ENCODE data around the gene EVX2. TPM values are rescaled to one million over a fixed set of nuclear protein-coding genes. Genes with fewer than 3 reads are reported as not detected.

EVX2 gene
- total RNA-seq, 1 donor from 2014 or later, result under 0.01 TPM

Other genes starting within 250 kb of the EVX2 start
- gene LNPK, start 81.7 kb downstream of the EVX2 start, total RNA-seq, result 45.4 TPM
- under 0.01 TPM for gene HOXD13, start 8.8 kb upstream of the EVX2 start, total RNA-seq
- not detected for gene HOXD12, start 15.8 kb upstream of the EVX2 start, total RNA-seq
- gene HOXD11, start 23.3 kb upstream of the EVX2 start, total RNA-seq, result not detected
- gene HOXD10, start 32.8 kb upstream of the EVX2 start, total RNA-seq, result 0.52 TPM
- gene HOXD9, start 38.8 kb upstream of the EVX2 start, total RNA-seq, result 5.7 TPM
- 18.8 TPM for gene HOXD8, start 45.7 kb upstream of the EVX2 start, total RNA-seq
- 1.0 TPM for gene HOXD4, start 67.6 kb upstream of the EVX2 start, total RNA-seq
- gene HOXD3, start 73.3 kb upstream of the EVX2 start, total RNA-seq, result 4.2 TPM
- gene HOXD1, start 104.7 kb upstream of the EVX2 start, total RNA-seq, result 0.52 TPM
- gene MTX2, start 185.5 kb upstream of the EVX2 start, total RNA-seq, result 27.7 TPM